ENCODE measurements around the gene GSG1L.

Gene GSG1L

GRCh38 chr16:27805828-27806351 is 257.6 kb downstream of the GSG1L start:
- DNase-seq: no peak

- no peak for DNase-seq
These were observed 259.6 kb downstream of the GSG1L start for GRCh38 chr16:27803775-27804549.

GRCh38 chr16:27802664-27803439 is 260.7 kb downstream of the GSG1L start:
- no peak for DNase-seq

- DNase-seq: no peak
These were observed 262.1 kb downstream of the GSG1L start for GRCh38 chr16:27801289-27801945.

GRCh38 chr16:27800817-27801216 is 262.7 kb downstream of the GSG1L start:
- DNase-seq: no peak

GRCh38 chr16:27799896-27800295 is 263.6 kb downstream of the GSG1L start:
- DNase-seq: no peak

GRCh38 chr16:27798241-27798640 is 265.3 kb downstream of the GSG1L start:
- no peak for DNase-seq

- DNase-seq: no peak
These were observed 267.4 kb downstream of the GSG1L start for GRCh38 chr16:27795992-27796614.

GRCh38 chr16:27793249-27793622 is 270.3 kb downstream of the GSG1L start:
- DNase-seq: no peak

- DNase-seq: no peak
These were observed 270.8 kb downstream of the GSG1L start for GRCh38 chr16:27792486-27793248.

- no peak for DNase-seq
These were observed 272.2 kb downstream of the GSG1L start for GRCh38 chr16:27791404-27791719.

- DNase-seq: no peak
These were observed 272.7 kb downstream of the GSG1L start for GRCh38 chr16:27790546-27791403.

GRCh38 chr16:27789595-27790241 is 273.8 kb downstream of the GSG1L start:
- no peak for DNase-seq

- DNase-seq: no peak
These were observed 274.4 kb downstream of the GSG1L start for GRCh38 chr16:27789150-27789549.

- DNase-seq: no peak
These were observed 275.8 kb downstream of the GSG1L start for GRCh38 chr16:27787665-27788064.

- DNase-seq: no peak
These were observed 276.4 kb downstream of the GSG1L start for GRCh38 chr16:27786923-27787625.

GRCh38 chr16:27786221-27786922 is 277.1 kb downstream of the GSG1L start:
- no peak for DNase-seq

GRCh38 chr16:27785307-27785678 is 278.2 kb downstream of the GSG1L start:
- no peak for DNase-seq
